Ovary (tissue), 9 donors: ENCODE data around the gene FHOD3. TPM values are rescaled to one million over a fixed set of nuclear protein-coding genes. Genes with fewer than 3 reads are reported as not detected.
"Not testable (repeated sequence)": the region's sequence is repeated elsewhere in the genome, so short reads cannot be mapped to it uniquely, and the experiment has no call there.

Source experiments
- DNase-seq, 5 donors: peaks; one replicate each; pipeline ENCODE4 v3.0.0-alpha.2; 2019 to 2020
- H3K27ac ChIP-seq, 2 donors: fragments of 200-600 bp; one replicate each; pipeline versions ENCODE4 v1.5.1 to v1.8.0; 2019 to 2022
- H3K27me3 ChIP-seq: fragments of 200-600 bp; one replicate; pipeline ENCODE4 v1.8.0; 2022
- H3K36me3 ChIP-seq: fragments of 200-600 bp; sonication (generic); one replicate; pipeline ENCODE4 v1.5.1; 2019
- H3K4me1 ChIP-seq: one replicate; pipeline ENCODE4 v1.8.1; 2013; ENCODE audit warnings: mild to moderate bottlenecking, moderate library complexity; ENCODE audit not compliant: insufficient read depth
- H3K4me3 ChIP-seq: fragments of 200-600 bp; sonication (generic); one replicate; pipeline ENCODE4 v1.5.1; 2017
- H3K9me3 ChIP-seq, 2 donors: fragments of 200-600 bp in 1 of 2; sonication (generic) in 1 of 2; one replicate each; pipeline versions ENCODE4 v1.5.1 to v1.8.1; 2013 to 2019; ENCODE audit warnings: mild to moderate bottlenecking in 1 of 2, moderate library complexity in 1 of 2
- EP300 ChIP-seq: sonication (generic); formaldehyde crosslinking; IDR thresholded peaks from one replicate; pipeline ENCODE4 v1.6.1; 2017; ENCODE audit warnings: antibody characterized with exemption
- POLR2A ChIP-seq: fragments of 450-650 bp; IDR thresholded peaks from one replicate; pipeline ENCODE4 v1.6.1; 2017; ENCODE audit warnings: antibody characterized with exemption, mild to moderate bottlenecking, moderate library complexity
- WGBS, 3 donors: extraction: QIAGEN DNeasy Blood & Tissue Kit in 1 of 3; methylation state at CpG; one replicate each; pipeline versions ENCODE4 v1.1.5 to v1.1.7; 2013 to 2017; 5-methylcytosine and 5-hydroxymethylcytosine counted together
- intact Hi-C, 4 donors: fragments of 100-400 bp; cut with DNase I; formaldehyde crosslinking; loops; one replicate each; pipeline versions ENCODE4 v1.11.0 to v1.15.1; 2022 to 2023
- polyA plus RNA-seq, 2 donors: library from polyadenylated mRNA; stranded (reverse); fragments of 200-250 nt in 1 of 2; fragments of 350-450 nt in 1 of 2; fragmentation: Illumina TruSeq in 1 of 2; extraction: RNeasy Lipid Tissue Mini Kit (QIAGEN cat#74804) in 1 of 2; gene quantifications; one replicate each; pipeline ENCODE4 v1.2.3, GENCODE V29; 2013 to 2014
- total RNA-seq, 7 donors: library from RNA; depleted of rRNA in 2 of 7; stranded (reverse); fragments of >200 nt in 2 of 7; fragmentation: NEBNext Ultra II Directional in 3 of 7; extraction: Animal tissue kit (Norgen Biotek cat#: 25700) in 3 of 7; gene quantifications; one replicate each; pipeline versions ENCODE4 v1.1.0 to v1.2.4, GENCODE V29; 2016 to 2023
- TF ChIP-seq, protein P1 (sequence below), 3 donors: fragments of 450-650 bp in 2 of 3; fragments of 200-600 bp in 1 of 3; IDR thresholded peaks; one replicate each; pipeline versions ENCODE4 v1.5.1 to v1.8.0; 2016 to 2022; ENCODE audit warnings: antibody characterized with exemption in 3 of 3, mild to moderate bottlenecking in 1 of 3
- donor health status: DM: no; HTN: no; CAD: no; lungs with moderate emphysema.
- donor health status: DM: no; HTN: no; CAD: no.
- donor health status: Bipolar disorder and iron deficiency.
- donor health status: DM: yes; HTN: yes; CAD: no.
- donor health status: DM: no; HTN: no; CAD: no.
- donor health status: DM: yes; HTN: yes; CAD: no.

Gene FHOD3
- total and polyA plus RNA-seq, 9 donors, result 3.5 to 62.5 (median 11.0) TPM

DNA sequence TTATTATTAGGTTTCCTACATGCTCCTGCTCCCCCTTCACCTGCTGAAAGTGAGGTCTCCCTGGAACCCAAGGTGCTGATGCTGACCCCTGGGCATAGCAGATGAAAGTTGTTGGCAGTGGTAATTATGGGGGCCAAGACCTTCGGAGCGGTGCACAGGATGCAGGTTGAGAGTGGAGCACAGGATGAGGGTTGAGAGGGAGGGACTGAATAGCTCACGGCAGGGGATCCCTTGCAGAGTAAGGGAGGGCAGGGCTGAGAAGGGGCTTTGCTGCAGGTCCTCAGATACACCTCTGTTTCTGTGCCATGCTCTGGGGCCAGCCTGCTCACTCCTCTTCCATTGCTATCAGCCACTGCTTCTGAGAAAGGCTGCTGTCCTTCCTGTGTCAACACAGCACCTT, 163.3 kb downstream of the FHOD3 start:
- Histone ChIP-seq H3K4me1 (peaks cover 2% of the 10 kb centered on the region), H3K36me3 (no peaks in the 10 kb centered on the region), H3K27me3 (no peaks in the 10 kb centered on the region), H3K9me3 (no peaks in the 10 kb centered on the region), H3K27ac (no peak overlapping the region), H3K4me3 (no peak overlapping the region)
- WGBS, 3 donors, result 79 to 91% (median 91%) methylated on average over 3 of the region's 3 CpGs
- intact Hi-C loops, result loop anchor here in 1 of 4 donors (10.0 kb wide), 1 partner anchor 146 kb away; no protein-coding TSS in a partner anchor
- no peak for TF ChIP-seq POLR2A
- no peak for TF ChIP-seq EP300
- TF ChIP-seq, protein P1, sequence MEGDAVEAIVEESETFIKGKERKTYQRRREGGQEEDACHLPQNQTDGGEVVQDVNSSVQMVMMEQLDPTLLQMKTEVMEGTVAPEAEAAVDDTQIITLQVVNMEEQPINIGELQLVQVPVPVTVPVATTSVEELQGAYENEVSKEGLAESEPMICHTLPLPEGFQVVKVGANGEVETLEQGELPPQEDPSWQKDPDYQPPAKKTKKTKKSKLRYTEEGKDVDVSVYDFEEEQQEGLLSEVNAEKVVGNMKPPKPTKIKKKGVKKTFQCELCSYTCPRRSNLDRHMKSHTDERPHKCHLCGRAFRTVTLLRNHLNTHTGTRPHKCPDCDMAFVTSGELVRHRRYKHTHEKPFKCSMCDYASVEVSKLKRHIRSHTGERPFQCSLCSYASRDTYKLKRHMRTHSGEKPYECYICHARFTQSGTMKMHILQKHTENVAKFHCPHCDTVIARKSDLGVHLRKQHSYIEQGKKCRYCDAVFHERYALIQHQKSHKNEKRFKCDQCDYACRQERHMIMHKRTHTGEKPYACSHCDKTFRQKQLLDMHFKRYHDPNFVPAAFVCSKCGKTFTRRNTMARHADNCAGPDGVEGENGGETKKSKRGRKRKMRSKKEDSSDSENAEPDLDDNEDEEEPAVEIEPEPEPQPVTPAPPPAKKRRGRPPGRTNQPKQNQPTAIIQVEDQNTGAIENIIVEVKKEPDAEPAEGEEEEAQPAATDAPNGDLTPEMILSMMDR (IDR thresholded peaks at IDR 0.05), result no peak
- no peak for DNase-seq

DNA sequence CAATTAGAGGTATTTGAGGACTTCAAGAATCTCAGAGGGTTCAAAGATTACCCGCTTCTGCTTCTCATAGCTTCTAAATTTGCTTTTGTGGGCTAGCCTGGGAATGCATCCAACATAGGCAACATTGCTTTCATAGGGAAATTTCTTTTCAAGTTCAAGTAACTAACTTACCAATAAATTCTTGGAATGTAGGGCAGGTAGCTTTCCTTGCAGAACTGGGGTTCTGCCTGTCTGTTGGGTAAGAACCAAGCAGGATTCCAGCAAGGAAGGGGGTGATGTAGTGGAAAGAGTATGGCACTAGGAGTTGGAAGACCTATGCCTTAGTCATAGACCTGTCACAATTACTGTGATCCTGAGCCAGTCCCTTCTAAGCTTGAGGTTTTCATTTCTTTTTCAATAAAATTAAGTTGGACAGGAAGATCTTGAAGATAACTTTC, 164.1 kb downstream of the FHOD3 start:
- TF ChIP-seq POLR2A (no peak), EP300 (no peak)
- TF ChIP-seq, protein P1 (IDR thresholded peaks at IDR 0.05), result no peak
- Histone ChIP-seq H3K27ac (no peak overlapping the region), H3K4me1 (peaks cover 2% of the 10 kb centered on the region), H3K27me3 (no peaks in the 10 kb centered on the region), H3K36me3 (no peaks in the 10 kb centered on the region), H3K4me3 (no peak overlapping the region), H3K9me3 (no peaks in the 10 kb centered on the region)
- DNase-seq, result no peak
- WGBS, 3 donors, result 78 to 96% (median 93%) methylated on average over 1 of the region's 1 CpG
- intact Hi-C loops, result loop anchor here in 1 of 4 donors (10.0 kb wide), 1 partner anchor 147 kb away; no protein-coding TSS in a partner anchor

DNA sequence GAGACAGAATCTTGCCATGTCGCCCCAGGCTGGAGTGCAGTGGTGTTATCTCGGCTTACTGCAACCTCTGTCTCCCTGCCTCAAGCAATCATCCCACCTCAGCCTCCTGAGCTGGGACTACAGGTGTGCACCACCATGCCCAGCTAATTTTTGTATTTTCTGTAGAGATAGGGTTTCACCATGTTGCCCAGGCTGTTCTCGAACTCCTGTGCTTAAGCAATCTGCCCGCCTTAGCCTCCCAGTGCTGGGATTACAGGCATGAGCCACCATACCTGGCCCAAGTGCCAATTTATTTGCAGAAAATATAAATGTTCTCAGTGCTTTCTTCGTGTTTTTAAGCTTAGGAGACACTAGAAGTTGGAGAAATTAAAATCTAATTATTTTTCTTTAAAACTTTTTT, 166.0 kb downstream of the FHOD3 start:
- intact Hi-C loops, result loop anchor here in 1 of 4 donors (10.0 kb wide), 1 partner anchor 149 kb away; no protein-coding TSS in a partner anchor

DNA sequence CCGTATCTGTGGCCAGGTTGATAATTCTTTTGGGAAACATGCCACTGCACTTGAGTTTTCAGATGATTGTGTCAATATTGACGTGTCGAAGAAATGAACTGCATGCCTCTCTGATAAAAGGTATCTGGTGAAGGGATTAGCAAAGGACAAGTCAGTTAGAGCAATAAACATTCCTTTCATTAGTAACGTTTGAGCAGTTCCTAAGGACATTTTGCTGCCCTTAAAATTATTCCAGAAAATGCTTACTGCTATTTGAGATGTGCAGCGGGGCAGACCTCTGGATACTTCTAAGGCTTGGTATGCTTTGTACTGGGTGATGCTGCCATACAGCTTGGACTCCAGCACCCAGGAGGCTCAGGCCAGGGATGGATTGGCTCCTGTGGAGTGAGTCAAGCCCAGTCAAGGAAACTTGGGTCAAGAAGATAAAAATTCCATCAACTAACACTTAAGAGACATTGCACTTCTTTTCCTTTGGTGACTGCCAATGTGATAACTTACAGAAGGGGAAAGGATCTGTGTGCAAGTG, 166.7 kb downstream of the FHOD3 start:
- no peaks in the 10 kb centered on the region for H3K36me3 ChIP-seq
- H3K27me3 ChIP-seq, result no peaks in the 10 kb centered on the region
- peaks cover 2% of the 10 kb centered on the region for H3K4me1 ChIP-seq
- H3K27ac ChIP-seq, result no peak overlapping the region
- TF ChIP-seq EP300 (no peak), POLR2A (no peak)
- TF ChIP-seq, protein P1 (IDR thresholded peaks at IDR 0.05), result no peak
- H3K4me3 ChIP-seq, result no peak overlapping the region
- H3K9me3 ChIP-seq, result no peaks in the 10 kb centered on the region
- 67 to 86% (median 72%) methylated on average over 5 of the region's 5 CpGs for WGBS, 3 donors
- DNase-seq, result no peak
- intact Hi-C loops, result loop anchor here in 1 of 4 donors (10.0 kb wide), 1 partner anchor 149 kb away; no protein-coding TSS in a partner anchor

More for the DNA sequence above, 166.0 kb downstream of the FHOD3 start:
- not testable (repeated sequence) for H3K9me3 ChIP-seq, H3K4me1 ChIP-seq, H3K27me3 ChIP-seq, DNase-seq, H3K36me3 ChIP-seq, H3K27ac ChIP-seq, H3K4me3 ChIP-seq
- 96 to 97% (median 96%) methylated on average over 5 of the region's 5 CpGs for WGBS, 3 donors

DNA sequence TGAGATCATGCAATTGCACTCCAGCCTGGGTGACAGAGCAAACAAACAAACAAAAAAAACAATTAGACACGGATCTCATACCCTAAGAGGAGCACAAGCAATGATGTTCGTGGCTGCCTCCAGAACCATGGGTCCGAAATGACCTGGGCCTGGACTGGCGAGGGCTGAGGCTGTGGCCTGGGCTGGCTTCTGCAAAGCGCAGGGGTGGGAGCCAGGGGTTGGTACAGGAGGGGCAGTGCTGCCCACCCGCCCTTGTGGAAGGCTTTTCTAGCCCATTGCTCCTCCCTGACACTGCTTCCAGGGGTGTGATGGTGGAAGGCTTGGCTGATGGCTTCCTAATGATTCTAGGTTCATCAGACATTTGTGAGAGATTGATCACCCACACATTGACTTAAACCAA, 167.8 kb downstream of the FHOD3 start:
- Histone ChIP-seq H3K4me1 (peaks cover 2% of the 10 kb centered on the region), H3K4me3 (no peak overlapping the region), H3K27me3 (no peaks in the 10 kb centered on the region), H3K27ac (no peak overlapping the region), H3K36me3 (no peaks in the 10 kb centered on the region), H3K9me3 (no peaks in the 10 kb centered on the region)
- TF ChIP-seq POLR2A (no peak), EP300 (no peak)
- TF ChIP-seq, protein P1 (IDR thresholded peaks at IDR 0.05), result no peak
- intact Hi-C loops, result loop anchor here in 1 of 4 donors (10.0 kb wide), 1 partner anchor 150 kb away; no protein-coding TSS in a partner anchor
- DNase-seq, result no peak
- 93 to 98% (median 94%) methylated on average over 6 of the region's 6 CpGs for WGBS, 3 donors
